HG03469 (cell line): Measurements from ENCODE around the gene NCBP3.

Experiments used
- ATAC-seq: cut with Tn5 transposase; IDR thresholded peaks from one replicate; pipeline ENCODE4 v1.9.1; 2021; ENCODE audit warnings: mild to moderate bottlenecking, moderate library complexity, moderate number of reproducible peaks; ENCODE audit not compliant: unreplicated experiment

Gene NCBP3

DNA sequence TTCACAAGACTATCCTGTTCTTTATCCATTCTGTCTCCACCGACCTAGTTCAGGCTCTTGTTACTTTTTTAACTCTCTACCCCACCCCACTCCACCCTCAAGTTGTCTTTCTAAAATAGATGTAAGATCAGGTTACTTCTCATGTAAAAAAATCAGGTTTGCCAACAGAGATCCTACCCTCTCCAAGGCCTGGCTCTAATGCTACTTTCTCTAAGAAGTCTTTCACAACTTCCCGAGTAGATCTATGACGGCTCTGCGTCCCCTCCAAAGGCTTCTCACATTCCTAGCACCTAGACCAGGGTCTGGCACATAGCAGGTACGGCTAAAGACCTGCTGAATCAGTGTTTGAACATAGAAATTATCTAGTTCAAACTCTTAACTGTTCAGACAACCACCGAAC is 30.9 kb downstream of the NCBP3 start:
- no peak for ATAC-seq

DNA sequence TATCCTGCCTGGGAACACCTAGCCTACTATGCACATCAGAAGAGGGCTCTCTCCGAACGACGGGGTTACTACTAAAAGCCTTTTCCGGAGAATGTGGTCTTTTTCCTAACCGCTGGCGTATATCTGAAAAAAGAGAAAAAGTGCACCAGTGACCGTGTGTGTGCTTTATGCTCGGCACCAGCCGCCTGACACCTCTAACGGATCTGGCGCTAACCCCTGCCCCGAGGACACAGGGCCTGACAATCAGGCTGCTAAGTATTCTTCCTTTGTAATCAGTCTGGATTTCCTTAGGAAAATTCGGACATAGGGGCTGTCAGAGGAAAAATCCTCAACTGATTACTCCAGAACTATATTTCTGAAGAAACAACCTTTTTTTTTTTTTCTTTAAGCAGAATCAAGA is 31.7 kb downstream of the NCBP3 start:
- no peak for ATAC-seq

DNA sequence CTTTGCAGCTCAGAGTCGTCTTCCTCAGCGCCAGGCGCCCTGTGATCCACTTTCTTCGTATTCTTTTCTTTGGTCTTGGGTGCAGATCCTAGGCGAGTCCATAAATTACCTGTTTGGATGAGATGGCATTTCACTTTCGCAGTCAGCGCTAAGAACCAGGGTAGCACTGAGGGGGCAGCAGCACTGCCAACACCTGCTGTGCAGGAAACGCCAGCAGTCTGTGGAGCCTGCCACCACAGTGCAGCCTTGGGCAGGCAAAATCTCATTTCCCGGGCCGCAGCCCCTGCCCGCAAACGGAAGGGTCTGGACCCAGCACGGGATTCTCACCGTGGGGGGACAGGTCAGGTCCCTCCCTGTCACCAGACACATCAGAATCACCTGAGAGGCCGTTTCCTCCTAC is 32.9 kb downstream of the NCBP3 start:
- ATAC-seq = no peak

DNA sequence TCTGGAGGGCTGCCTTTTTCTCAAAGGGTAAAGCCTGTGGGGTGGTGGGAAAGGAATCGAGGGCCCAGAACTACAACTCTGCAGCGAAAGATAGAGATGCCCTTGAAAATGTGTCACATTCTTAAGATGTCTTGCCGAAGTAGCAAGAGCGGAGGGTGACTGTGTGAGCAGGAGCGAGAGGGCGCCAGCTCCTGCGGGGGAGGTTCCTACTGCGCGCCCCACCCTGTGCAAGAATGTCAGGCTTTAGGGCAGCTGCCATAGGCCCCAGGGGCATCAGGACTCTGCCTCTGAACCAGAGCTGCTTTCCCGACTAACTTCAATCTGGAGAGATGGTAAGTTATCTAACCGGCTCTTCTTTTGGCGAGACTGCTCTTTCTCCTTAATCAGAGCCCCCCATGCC is 33.3 kb downstream of the NCBP3 start:
- ATAC-seq = no peak

DNA sequence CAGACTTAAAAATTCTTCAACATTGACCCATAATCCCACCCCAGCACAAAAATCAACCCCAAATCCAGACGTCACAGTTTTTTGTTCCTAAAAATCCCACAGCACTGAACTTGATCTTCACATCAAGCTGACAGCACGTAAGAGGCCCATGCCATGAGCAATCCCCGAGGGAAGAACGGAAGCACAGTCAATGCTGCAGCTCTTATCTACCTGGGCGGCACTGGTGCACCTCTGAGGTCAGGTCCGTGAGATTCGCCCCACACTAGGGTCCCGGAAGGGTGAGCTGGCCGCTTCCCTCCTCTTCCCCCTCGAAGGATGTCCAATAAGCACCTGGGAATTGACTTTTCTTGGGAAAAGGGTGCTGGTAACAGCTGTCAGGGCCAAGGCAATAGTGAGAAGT is 33.8 kb downstream of the NCBP3 start:
- no peak for ATAC-seq

DNA sequence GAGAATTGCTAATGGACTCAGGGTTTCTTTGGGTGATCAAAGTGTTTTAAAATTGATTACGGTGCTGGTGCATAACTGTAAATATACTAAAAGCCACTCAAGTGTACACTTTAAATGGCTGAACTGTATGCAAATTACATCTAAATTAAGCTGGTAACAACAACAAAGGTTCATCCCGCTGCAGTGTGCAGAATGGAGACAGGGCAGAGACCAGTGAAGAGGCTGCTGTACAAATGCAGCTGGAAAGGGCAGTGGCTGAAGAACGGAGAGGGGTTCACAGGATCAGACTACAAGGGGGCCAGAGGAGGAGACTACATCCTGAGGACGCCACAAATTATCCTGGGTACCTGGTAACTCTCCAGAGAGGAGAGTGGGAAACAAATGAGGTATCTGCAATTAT is 36.0 kb downstream of the NCBP3 start:
- no peak for ATAC-seq

DNA sequence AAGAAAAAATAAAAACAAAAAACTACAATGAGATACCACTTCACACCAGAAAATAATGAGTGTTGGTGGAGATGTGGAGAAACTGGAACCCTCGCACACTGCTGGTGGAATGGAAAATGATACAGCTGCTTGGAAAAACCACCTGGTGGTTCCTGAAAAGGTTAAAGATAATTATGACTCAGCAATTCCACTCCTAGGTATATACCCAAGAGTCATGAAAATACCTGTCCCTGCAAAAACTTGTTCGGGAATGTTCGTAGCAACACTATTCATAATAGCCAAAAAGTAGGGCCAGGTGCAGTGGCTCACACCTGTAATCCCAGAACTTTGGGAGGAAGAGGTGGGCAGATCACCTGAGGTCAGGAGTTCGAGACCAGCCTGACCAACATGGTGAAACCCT is 36.9 kb downstream of the NCBP3 start:
- ATAC-seq = no peak

DNA sequence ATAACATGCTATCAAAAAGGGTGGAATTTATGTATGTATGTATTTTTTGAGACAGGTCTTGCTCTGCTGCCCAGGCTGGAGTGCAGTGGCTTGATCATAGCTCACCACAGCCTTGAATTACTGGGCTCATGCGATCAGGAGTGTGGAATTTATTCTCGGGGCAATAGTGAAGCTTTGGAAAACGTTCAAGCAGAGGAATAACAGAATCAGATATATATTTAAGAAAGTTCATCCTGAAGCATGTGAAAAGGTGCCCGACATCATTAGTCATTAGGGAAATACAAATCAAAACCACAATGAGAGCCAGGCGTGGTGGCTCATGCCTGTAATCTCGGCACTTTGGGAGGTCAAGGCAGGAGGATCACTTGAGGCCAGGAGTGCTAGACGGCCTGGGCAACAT is 37.3 kb downstream of the NCBP3 start:
- ATAC-seq = no peak

DNA sequence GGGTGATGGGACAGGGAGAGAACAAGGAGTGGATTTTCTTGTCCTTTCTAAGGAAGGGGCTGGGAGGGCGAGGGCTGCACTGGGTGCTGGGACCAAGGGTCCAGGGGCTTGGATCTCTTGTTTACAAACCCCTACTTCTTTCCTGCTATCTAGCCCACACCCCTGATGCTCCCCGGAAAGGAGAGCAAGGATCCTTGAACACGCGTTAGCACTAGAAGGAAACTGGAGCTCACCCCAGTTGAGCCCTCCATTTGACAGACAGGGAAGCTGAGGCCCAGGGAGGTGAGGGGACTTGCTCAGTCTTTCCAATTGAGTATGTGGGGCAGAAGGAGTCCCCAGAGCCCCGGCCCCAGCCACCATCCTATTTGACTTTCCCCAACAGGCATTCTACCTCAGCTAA is 40.5 kb downstream of the NCBP3 start:
- no peak for ATAC-seq

DNA sequence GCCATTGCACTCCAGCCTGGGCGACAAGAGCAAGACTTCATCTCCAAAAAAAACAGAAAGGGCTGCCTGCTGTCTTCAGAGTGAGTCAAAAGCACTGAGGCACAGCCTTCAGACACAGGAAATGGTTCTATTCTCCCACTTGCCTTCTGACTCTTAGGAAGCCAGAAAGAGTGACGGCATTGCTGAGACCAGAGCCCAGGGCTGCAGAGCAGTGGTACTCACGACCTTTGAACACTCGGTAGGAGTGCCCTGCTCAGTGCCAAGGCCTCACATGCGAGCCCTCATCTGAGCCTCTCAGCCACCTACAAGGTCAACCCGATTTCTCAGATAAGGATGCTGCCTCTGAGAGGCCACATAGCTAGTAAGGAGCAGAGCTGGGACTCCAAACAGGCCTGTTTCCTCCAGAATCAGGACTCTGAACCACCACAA is 41.5 kb downstream of the NCBP3 start:
- no peak for ATAC-seq

DNA sequence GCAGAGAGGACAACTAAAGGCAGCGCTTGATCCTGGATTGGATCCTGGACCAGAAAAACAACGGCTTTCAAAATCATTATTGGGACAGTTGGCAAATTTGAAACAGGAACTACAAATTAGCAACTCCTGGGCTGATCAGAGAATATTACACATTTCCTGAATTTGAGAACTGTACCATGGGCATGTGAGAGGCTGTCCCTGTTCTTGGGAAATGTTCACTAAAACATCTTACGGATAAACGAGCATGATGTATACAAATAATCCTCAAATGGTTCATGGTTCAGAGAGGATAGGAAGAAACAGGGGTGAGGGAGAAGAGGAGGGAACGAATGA is 42.8 kb downstream of the NCBP3 start:
- no peak for ATAC-seq

DNA sequence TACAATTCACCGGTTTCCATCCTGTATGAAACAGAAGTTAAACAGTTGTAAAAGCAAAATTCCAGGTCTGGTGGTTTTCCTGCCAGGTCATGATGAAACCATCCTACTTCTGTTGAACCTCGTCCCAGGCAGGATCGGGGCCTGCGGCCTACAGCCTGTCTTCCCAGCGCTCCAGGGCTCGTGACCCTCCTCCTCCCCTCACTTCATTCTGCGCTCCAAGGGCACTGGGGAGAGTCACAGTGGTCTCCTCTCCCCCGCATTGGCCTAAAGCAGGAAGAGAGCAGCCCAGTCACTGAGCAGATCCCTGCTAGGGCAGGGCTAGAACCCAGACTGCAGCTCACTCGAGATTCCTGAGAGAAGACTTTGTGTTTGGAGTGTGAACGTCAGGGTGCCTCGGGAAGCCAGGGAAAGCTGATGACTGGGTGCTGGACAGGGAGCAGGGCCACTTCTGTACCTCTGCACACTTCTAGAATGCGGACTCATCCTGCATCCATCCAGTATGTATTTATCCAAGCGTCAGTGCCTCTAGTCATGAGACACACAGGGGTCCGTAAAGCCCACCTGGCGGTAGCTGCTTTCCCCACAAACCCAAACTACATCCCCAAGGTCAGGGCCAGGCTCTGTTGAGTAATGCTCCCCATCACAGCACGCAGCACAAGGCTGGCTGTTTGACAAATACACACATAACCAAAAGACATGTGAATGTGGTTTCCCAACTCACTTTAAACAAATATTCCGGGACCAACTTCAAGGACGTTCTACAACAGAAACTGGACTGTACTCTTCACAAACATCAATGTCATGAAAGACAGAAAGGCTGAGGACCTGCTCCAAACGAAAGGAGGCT is 43.4 kb downstream of the NCBP3 start:
- no peak for ATAC-seq

DNA sequence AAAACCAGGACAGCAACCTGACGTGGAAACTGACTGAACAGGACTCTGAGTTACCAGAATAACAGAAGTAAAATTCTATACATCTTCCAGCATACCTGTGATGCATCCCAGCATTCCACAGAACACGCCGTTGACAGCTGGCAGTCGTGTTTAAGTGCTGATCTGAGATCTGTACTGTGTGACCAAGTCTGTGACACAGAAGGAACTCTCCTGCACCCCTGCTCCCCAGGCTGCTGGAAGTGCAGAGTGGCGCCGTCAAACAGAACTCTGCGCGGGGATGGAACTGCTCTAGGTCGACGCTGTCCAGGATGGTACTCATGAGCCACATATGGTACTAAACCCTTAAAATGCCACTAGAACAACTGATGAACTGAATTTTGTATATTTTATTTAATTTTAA is 44.3 kb downstream of the NCBP3 start:
- no peak for ATAC-seq

DNA sequence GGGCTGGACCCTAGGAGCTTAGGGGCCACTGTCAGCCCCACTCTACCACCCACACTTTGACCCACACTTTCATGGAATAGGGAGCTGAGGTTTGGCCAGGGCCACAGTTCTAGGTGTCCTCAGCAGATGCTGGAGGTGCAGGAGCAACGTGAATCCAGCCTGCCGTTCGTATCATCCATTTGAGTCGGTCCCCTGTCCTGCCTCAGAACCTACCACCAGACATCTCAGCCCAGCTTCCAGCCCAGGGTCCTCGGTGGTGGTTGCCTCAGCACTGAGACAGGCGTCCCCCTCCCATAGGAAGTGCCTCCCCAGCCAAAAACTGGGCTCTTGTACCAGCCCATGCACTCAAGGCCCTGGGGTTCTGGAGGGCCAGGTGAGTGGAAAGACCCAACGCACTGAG is 44.7 kb downstream of the NCBP3 start:
- ATAC-seq = no peak

DNA sequence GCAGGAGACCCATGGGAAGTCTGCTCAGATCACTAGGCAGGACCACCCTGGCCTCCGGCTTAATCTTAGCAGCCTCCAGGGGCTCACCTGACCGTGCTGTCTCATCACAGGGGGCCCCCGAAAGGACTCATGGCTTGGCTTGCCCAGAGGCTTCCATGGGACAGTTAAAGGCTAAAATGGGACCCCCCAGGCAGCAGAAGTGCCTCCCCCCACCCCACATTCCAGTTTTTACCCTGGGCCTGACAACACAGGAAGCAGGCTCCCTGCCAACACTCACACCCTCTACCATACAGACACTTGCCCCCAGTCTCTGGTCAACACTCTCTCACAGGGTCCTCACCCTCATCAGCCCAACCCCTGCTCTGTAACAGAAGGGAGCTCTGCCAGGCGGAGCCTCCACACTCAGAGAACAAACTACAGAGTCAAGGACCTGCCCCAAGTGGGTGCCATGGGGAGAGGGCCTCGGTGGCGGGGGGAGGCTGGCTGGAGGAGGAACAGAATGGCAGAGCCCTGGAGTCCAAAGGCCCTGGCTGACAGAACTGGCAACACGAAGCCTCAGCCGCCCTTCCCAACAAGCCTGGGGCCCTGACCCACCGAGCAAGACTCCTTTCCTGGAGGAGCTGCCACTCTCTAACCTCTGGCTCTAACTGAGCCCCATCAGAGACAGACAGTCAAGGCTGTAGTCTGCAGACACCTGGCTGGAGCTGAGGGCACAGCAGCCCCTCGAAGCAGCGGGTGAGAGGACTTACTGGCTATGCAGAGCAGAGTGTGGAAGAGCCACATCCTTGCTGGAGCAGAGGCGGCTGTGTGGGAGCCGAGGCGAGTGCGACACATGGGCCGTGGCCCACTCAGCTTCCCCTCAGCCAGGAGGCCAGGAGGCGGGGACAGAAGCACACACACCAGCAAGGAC is 45.4 kb downstream of the NCBP3 start, which contains the start of gene ITGAE:
ITGAE (minus strand) TSS at position 827 of the 910 bp plus-strand sequence; CDS start at position 783, 44 bp downstream.
- ATAC-seq = no peak

DNA sequence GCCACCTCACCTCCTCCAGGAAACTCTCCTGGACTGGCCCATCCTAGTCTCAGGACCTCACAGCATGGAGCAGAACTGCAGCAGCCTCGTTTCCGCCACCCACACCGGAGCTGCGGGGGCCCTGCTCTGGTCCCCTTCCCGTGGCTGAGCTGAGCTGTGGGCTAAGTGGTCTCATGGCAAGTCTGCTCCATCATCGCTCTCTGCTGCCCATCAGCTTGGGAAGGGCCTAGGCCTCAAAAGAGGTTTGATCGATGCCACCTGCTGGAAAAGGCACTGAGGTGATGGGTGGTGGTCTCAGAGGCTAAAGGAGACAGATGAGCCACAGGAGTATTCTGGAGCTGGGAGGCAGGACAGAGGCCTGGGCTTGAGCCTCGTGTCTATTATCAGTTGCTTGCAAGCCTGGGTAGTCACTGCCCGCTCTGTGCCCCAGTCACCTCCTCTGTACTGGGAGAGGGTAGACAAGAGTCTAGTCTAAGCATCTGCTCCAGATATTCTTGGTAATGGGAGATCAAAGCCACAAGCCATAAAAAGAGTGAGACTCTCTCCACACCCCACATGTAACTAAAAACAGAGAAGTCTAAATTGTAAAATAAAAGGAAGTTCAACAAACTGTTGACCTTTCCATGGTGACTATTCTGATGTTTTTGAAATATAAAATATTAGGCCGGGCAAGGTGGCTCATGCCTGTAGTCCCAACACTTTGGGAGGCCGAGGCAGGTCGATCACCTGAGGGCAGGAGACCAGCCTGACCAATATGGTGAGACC is 46.7 kb downstream of the NCBP3 start:
- no peak for ATAC-seq

DNA sequence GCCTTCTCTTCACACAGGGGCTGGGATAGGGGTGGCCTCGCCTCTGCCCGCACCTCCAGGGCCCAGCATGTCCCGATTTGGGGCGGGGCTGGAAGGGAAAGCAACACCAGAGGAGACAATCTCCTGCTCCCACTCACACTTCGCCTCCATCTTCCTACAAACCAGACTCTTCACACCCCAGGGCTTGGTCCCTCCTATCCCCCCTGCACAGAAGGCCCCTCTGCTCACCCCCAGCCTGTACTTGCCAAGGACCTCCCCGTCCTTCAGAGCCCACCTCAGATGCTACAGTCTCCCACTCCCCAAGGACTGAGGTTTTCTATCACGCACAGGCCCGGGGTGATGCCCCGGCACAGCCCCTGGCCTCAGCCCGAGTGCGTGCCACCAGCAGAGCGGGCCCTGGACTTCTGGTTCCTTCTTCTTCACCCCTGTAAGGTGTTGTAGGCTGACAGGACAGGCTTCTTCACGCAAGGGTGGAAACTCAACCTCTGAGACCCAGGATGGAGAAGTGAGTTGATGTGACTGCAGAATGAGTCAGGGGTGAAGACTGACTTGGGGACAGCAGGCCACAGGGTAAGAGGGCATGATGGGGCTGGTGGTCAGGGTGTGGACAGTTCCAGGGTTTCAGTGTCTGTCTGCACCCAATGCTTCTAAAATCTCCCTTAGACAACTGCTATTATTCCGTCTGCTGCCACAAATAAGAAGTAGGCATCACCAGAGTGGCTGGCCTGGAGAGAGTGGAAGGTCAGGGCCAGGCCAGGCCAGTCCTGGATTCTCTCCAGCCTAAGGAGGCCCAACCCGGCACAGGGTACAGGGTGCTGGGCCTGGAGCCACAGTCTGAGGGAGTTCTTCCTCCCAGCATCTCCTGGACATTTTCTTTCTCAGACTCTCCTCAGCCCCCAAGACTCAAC is 47.5 kb downstream of the NCBP3 start:
- no peak for ATAC-seq

DNA sequence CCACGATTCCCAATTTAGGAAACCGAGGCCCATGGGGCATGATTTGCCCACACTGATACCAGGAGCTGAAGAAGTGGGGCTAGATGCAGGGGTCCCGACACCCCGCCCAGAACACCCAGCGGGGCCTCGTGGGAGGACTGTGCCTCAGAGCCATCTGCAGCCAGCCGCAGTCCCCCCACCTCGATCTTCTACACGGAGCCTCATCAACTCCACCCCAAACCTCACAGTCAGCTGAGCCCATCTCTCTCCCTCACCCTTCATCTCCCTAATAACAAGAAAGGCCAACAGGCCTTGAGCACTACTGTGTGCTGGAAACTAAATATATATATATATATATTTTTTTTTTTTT is 49.2 kb downstream of the NCBP3 start:
- peak; percentile 19 for ATAC-seq

DNA sequence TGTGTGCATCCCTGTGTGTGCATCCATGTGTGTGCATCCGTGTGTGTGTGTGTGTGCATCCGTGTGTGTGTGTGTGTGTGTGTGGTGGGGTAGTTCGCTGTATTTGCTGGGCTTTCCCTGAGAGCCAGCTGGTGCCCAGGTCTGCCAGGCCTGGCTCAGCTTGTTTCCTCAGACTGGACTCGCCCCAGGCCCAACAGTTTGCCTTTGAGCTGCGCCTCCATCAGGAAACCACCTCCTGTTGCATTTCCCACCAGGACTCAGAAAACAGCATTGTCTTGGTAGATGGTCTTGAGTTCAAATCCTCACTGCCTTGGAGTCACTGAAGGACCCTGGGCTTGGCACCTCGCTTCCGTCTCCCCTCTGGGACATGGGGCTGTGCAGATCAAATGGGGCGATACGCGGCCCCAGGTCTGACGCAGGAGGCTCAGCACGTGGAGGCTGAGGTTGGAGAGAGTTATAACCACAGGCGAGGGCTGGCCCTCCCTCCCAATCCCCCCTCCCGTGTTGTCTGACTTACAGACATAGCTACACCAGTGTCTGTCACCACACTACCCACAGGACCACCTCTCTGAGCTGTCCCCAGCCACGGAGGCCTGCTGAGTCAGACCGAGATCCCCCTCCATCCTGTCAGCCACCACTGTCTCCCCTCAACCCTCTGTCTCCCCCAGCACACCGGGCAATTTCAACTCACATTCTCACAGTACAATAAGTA is 49.8 kb downstream of the NCBP3 start:
- peak; percentile 37 for ATAC-seq
